HG02981 (cell line): Measurements from ENCODE around the gene NME3.
A peak's percentile ranks its signal among the peaks of the same experiment; 100 is the strongest.

ENCODE experiments used
- ATAC-seq: cut with Tn5 transposase; IDR thresholded peaks from one replicate; pipeline ENCODE4 v1.9.1; 2021; ENCODE audit warnings: mild to moderate bottlenecking, moderate library complexity; ENCODE audit not compliant: unreplicated experiment

The NME3 gene

GRCh38 chr16:1781758-1782407, 10.5 kb upstream of the NME3 start:
- ATAC-seq, result peak; percentile 5

GRCh38 chr16:1781254-1781653, 9.9 kb upstream of the NME3 start:
- no peak for ATAC-seq

- no peak for ATAC-seq
Observed at GRCh38 chr16:1780677-1781072, 9.3 kb upstream of the NME3 start.

- ATAC-seq, result no peak
Observed at GRCh38 chr16:1779741-1780676, 8.7 kb upstream of the NME3 start.

GRCh38 chr16:1779234-1779701, 7.9 kb upstream of the NME3 start:
- no peak for ATAC-seq

GRCh38 chr16:1778200-1779179, 7.1 kb upstream of the NME3 start:
- no peak for ATAC-seq

GRCh38 chr16:1777375-1778199, 6.2 kb upstream of the NME3 start:
- no peak for ATAC-seq

GRCh38 chr16:1776991-1777374, 5.6 kb upstream of the NME3 start:
- no peak for ATAC-seq

- ATAC-seq, result no peak
Observed at GRCh38 chr16:1776672-1776955, 5.3 kb upstream of the NME3 start.

GRCh38 chr16:1775846-1776671, 4.7 kb upstream of the NME3 start:
- no peak for ATAC-seq

- ATAC-seq, result no peak
Observed at GRCh38 chr16:1775006-1775845, 3.9 kb upstream of the NME3 start.

GRCh38 chr16:1774448-1774780, 3.1 kb upstream of the NME3 start:
- no peak for ATAC-seq

- ATAC-seq, result no peak
Observed at GRCh38 chr16:1773703-1774447, 2.5 kb upstream of the NME3 start.

- peak; percentile 36 for ATAC-seq
Observed at GRCh38 chr16:1772908-1773702, 1.8 kb upstream of the NME3 start, which contains the start of gene MRPS34. Gene MRPS34 (minus strand): TSS chr16:1773134. CDS start chr16:1773119, 15 bp downstream.

- ATAC-seq, result no peak
Observed at GRCh38 chr16:1772362-1772907, 1.1 kb upstream of the NME3 start, which contains the start of gene EME2. Gene EME2 (plus strand): TSS chr16:1772810. CDS start chr16:1773228, 418 bp downstream.

- no peak for ATAC-seq
Observed at GRCh38 chr16:1771864-1772361, 570 bp upstream of the NME3 start.
